Stimulated activated memory B cell treated with anti-CD40 and anti-IgM and Interleukin-4, amounts not matched to agents 10 μg/mL and 1 μg/mL and 100 μg/mL, for 72 hours (primary cell): ENCODE measurements around the gene LSM2.
"Not testable (repeated sequence)": the region's sequence is repeated elsewhere in the genome, so short reads cannot be mapped to it uniquely, and the experiment has no call there.

ENCODE experiments used
- ATAC-seq: fragments of 150-1000 bp; cut with Tn5 transposase; 2 replicates; pipeline ENCODE4 v1.10.0; 2021
- H3K27ac Mint-ChIP-seq: one replicate; pipeline ENCODE4 v1.8.0; 2022; ENCODE audit warnings: mild to moderate bottlenecking, mixed read lengths
- H3K27me3 Mint-ChIP-seq: one replicate; pipeline ENCODE4 v1.8.0; 2022; ENCODE audit warnings: mixed read lengths
- H3K36me3 Mint-ChIP-seq: one replicate; pipeline ENCODE4 v1.8.0; 2022; ENCODE audit warnings: mixed read lengths
- H3K4me1 Mint-ChIP-seq: one replicate; pipeline ENCODE4 v1.8.0; 2022; ENCODE audit warnings: mixed read lengths
- H3K4me3 Mint-ChIP-seq: one replicate; pipeline ENCODE4 v1.8.0; 2022; ENCODE audit warnings: mild to moderate bottlenecking, moderate library complexity, mixed read lengths
- H3K9me3 Mint-ChIP-seq: one replicate; pipeline ENCODE4 v1.8.0; 2022; ENCODE audit warnings: mixed read lengths

The LSM2 gene

DNA sequence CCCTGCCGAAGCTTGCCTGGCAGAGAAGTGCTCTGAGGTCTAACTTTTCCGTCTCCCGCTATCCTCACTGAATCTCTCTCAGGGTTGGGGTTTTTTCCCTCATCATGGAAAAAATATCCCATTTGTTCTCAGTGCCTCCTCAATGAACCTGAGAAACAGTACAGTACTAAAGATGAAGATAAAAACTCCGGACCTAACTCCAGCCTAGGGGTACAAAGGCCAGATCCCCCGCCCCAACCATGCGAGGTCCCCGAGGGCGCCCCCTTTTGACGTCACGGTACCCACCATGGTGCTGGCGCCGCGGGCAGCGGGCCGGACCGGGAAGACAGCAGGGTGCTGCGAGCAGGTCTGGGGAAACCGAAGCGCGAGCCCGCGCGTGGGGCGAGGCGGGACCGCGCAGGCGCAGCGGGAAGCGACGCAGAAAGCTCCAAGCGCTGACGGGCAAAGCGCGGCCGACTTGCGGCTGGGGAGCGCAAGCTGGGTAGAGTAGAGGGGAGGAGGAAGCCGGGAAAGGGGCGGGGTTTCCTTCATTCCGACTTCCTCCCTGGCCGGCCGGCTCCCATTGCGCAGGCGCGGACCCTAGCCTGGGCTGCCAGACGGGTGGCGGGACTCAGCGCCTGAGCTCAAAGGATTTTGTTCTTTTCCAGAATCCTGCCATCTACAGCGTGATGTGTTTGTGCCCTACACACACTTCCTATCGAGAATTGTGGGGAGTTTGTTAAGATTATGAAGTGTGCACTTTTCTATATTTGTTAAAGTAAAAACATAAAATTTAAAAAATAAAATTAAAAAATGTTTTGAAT is at the start of gene LSM2:
Gene LSM2, minus strand, starts transcription at position 497 of the 803 bp plus-strand sequence. Its CDS starts 209 bp downstream, at position 288.
- Mint-ChIP-seq H3K9me3 (no peaks in the 10 kb centered on the region), H3K27me3 (no peaks in the 10 kb centered on the region), H3K27ac (peak within 1 kb of the TSS; percentile 99), H3K36me3 (peaks cover 19% of the 10 kb centered on the region), H3K4me1 (peaks cover 24% of the 10 kb centered on the region), H3K4me3 (peak within 1 kb of the TSS; percentile 98)
- ATAC-seq, result peak; percentile 98

GRCh38 chr6:31851980-31852718 is 45.4 kb upstream of the LSM2 start:
- H3K9me3 Mint-ChIP-seq, H3K4me1 Mint-ChIP-seq, H3K27ac Mint-ChIP-seq, H3K4me3 Mint-ChIP-seq, ATAC-seq, H3K27me3 Mint-ChIP-seq: not testable (repeated sequence)
- peaks cover 18% of the 10 kb centered on the region for H3K36me3 Mint-ChIP-seq

- Mint-ChIP-seq H3K27ac (no peak overlapping the region), H3K4me1 (no peaks in the 10 kb centered on the region), H3K36me3 (peaks cover 12% of the 10 kb centered on the region), H3K4me3 (no peak overlapping the region), H3K9me3 (no peaks in the 10 kb centered on the region), H3K27me3 (no peaks in the 10 kb centered on the region)
- no peak for ATAC-seq
These were observed 44.7 kb upstream of the LSM2 start for GRCh38 chr6:31851485-31851832.

DNA sequence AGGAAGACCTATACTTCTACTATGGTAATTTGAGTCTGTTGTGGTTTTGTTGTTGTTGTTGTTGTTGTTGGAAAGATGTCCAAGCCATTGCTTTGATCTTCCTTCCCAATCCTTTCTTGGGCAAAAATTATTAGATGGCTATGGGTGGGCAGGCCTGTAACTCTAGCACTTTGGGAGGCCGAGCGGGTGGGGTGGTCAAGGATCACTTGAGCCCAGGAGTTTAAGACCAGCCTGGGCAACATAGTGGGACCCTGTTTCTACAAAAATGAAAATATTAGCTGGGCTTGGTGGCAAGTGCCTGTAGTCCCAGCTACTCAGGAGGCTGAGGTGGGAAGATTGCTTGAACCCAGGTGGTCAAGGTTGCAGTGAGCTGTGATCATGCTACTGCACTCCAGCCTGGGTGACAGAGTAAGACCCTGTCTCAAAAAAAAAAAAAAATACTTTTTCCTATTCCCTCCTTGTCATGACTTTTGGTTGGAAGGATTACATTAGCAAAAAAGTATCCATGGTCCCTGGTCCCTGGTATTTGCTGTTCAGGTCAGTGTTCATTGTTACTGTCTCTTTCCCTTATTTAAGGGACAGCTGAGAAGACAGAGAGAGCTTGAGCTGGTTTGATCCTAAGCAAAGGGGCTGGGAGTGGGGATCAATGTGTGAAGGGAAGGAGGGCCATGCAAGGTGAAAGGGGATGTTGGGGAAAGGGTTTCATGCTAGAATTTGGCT is 44.2 kb upstream of the LSM2 start:
- Mint-ChIP-seq H3K27ac (no peak overlapping the region), H3K4me3 (no peak overlapping the region), H3K4me1 (no peaks in the 10 kb centered on the region), H3K36me3 (peaks cover 12% of the 10 kb centered on the region), H3K27me3 (no peaks in the 10 kb centered on the region), H3K9me3 (no peaks in the 10 kb centered on the region)
- no peak for ATAC-seq

- H3K27me3 Mint-ChIP-seq, result no peaks in the 10 kb centered on the region
- H3K4me1 Mint-ChIP-seq, result no peaks in the 10 kb centered on the region
- no peak overlapping the region for H3K27ac Mint-ChIP-seq
- peaks cover 13% of the 10 kb centered on the region for H3K36me3 Mint-ChIP-seq
- ATAC-seq, result no peak
- H3K9me3 Mint-ChIP-seq, result no peaks in the 10 kb centered on the region
- no peak overlapping the region for H3K4me3 Mint-ChIP-seq
These were observed 40.7 kb upstream of the LSM2 start for GRCh38 chr6:31847276-31847978.

- no peaks in the 10 kb centered on the region for H3K9me3 Mint-ChIP-seq
- no peak for ATAC-seq
- H3K4me3 Mint-ChIP-seq, result no peak overlapping the region
- H3K4me1 Mint-ChIP-seq, result no peaks in the 10 kb centered on the region
- peaks cover 36% of the 10 kb centered on the region for H3K36me3 Mint-ChIP-seq
- no peaks in the 10 kb centered on the region for H3K27me3 Mint-ChIP-seq
- no peak overlapping the region for H3K27ac Mint-ChIP-seq
These were observed 37.7 kb upstream of the LSM2 start for GRCh38 chr6:31844507-31844906.

- Mint-ChIP-seq H3K27me3 (no peaks in the 10 kb centered on the region), H3K9me3 (no peaks in the 10 kb centered on the region), H3K27ac (no peak overlapping the region), H3K36me3 (peaks cover 51% of the 10 kb centered on the region), H3K4me1 (peaks cover 20% of the 10 kb centered on the region), H3K4me3 (no peak overlapping the region)
- ATAC-seq, result no peak
These were observed 35.3 kb upstream of the LSM2 start for GRCh38 chr6:31842053-31842452.

GRCh38 chr6:31839779-31840126 is 33.0 kb upstream of the LSM2 start:
- not testable (repeated sequence) for ATAC-seq, H3K27ac Mint-ChIP-seq, H3K9me3 Mint-ChIP-seq, H3K4me3 Mint-ChIP-seq, H3K27me3 Mint-ChIP-seq
- peaks cover 34% of the 10 kb centered on the region for H3K4me1 Mint-ChIP-seq
- peaks cover 65% of the 10 kb centered on the region for H3K36me3 Mint-ChIP-seq

DNA sequence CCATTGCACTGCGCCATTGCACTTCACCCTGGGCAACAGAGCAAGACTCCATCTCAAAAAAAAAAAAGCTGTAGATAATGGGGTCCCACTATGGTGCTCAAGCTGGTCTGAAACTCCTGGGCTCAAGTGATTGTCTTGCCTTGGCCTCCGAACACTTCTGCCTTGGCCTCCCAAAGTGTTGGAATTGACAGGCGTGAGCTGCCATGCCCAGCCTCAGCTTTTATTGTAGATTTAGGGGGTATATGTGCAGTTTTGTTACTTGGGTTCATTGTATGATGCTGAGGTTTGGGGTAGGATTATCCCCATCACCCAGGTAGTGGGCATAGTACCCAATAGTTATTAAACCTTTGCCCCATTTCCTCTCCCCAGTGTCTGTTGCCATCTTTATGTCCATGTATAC is 32.2 kb upstream of the LSM2 start:
- no peak overlapping the region for H3K27ac Mint-ChIP-seq
- H3K4me1 Mint-ChIP-seq, result peaks cover 34% of the 10 kb centered on the region
- no peaks in the 10 kb centered on the region for H3K9me3 Mint-ChIP-seq
- H3K4me3 Mint-ChIP-seq, result no peak overlapping the region
- H3K36me3 Mint-ChIP-seq, result peaks cover 66% of the 10 kb centered on the region
- ATAC-seq, result no peak
- no peaks in the 10 kb centered on the region for H3K27me3 Mint-ChIP-seq

- H3K27ac Mint-ChIP-seq, ATAC-seq, H3K9me3 Mint-ChIP-seq, H3K27me3 Mint-ChIP-seq: not testable (repeated sequence)
- peaks cover 34% of the 10 kb centered on the region for H3K4me1 Mint-ChIP-seq
- peak overlapping the region; percentile 93 for H3K4me3 Mint-ChIP-seq
- H3K36me3 Mint-ChIP-seq, result peaks cover 66% of the 10 kb centered on the region
These were observed 31.4 kb upstream of the LSM2 start for GRCh38 chr6:31838114-31838553.

- ATAC-seq, result no peak
- H3K27me3 Mint-ChIP-seq, result no peaks in the 10 kb centered on the region
- peaks cover 34% of the 10 kb centered on the region for H3K4me1 Mint-ChIP-seq
- peak overlapping the region; percentile 100 for H3K27ac Mint-ChIP-seq
- H3K36me3 Mint-ChIP-seq, result peaks cover 66% of the 10 kb centered on the region
- H3K9me3 Mint-ChIP-seq, result no peaks in the 10 kb centered on the region
- peak overlapping the region; percentile 93 for H3K4me3 Mint-ChIP-seq
These were observed 30.8 kb upstream of the LSM2 start for GRCh38 chr6:31837369-31838113.

GRCh38 chr6:31836474-31837368 is 30.0 kb upstream of the LSM2 start:
- Mint-ChIP-seq H3K27me3 (no peaks in the 10 kb centered on the region), H3K4me1 (peaks cover 34% of the 10 kb centered on the region), H3K4me3 (peak overlapping the region; percentile 93), H3K27ac (peak overlapping the region; percentile 100), H3K9me3 (no peaks in the 10 kb centered on the region), H3K36me3 (peaks cover 59% of the 10 kb centered on the region)
- no peak for ATAC-seq

- no peaks in the 10 kb centered on the region for H3K9me3 Mint-ChIP-seq
- peak overlapping the region; percentile 100 for H3K27ac Mint-ChIP-seq
- peak overlapping the region; percentile 93 for H3K4me3 Mint-ChIP-seq
- no peak for ATAC-seq
- H3K4me1 Mint-ChIP-seq, result peaks cover 34% of the 10 kb centered on the region
- H3K36me3 Mint-ChIP-seq, result peaks cover 52% of the 10 kb centered on the region
- H3K27me3 Mint-ChIP-seq, result no peaks in the 10 kb centered on the region
These were observed 29.3 kb upstream of the LSM2 start for GRCh38 chr6:31836047-31836473.
